DMS53 treated with DMSO at 0.1 percent for 48 hours (cell line): ENCODE data around the gene CEP97.

Experiments
- DNase-seq: peaks from one replicate; lab custom pipeline; 2025; ENCODE audit not compliant: unreplicated experiment; lab: John Stamatoyannopoulos, UW

CEP97 gene

GRCh38 chr3:101811875-101812274, 87.5 kb downstream of the CEP97 start:
- DNase-seq: no peak

GRCh38 chr3:101812895-101813294, 88.5 kb downstream of the CEP97 start:
- no peak for DNase-seq

- peak; percentile 1 for DNase-seq
Observed at GRCh38 chr3:101813817-101814440, 89.5 kb downstream of the CEP97 start.

- DNase-seq: no peak
Observed at GRCh38 chr3:101814835-101815234, 90.4 kb downstream of the CEP97 start.

- DNase-seq: no peak
Observed at GRCh38 chr3:101816215-101817149, 92.1 kb downstream of the CEP97 start.

GRCh38 chr3:101817992-101818391, 93.6 kb downstream of the CEP97 start:
- no peak for DNase-seq

GRCh38 chr3:101819649-101820206, 95.3 kb downstream of the CEP97 start:
- no peak for DNase-seq
